HepG2 (cell line): Measurements from ENCODE around the gene ADORA2B.

Experiments used
- BRCA1 ChIP-seq: sonication (generic); formaldehyde crosslinking; IDR thresholded peaks from 2 replicates; pipeline ENCODE4 v1.4.0; 2020; ENCODE audit warnings: missing genetic modification reagents
- CREB1 ChIP-seq, 2 experiments: fragments of 450-650 bp in 1 of 2; IDR thresholded peaks; 2 replicates each; pipeline ENCODE4 v1.6.1; 2016 to 2017; ENCODE audit warnings: control low read depth in 1 of 2, mild to moderate bottlenecking in 1 of 2, missing compliant biosample characterization in 1 of 2, missing genetic modification characterization in 1 of 2
- CTCF ChIP-seq: sonication (generic); formaldehyde crosslinking; IDR thresholded peaks from 2 replicates; pipeline ENCODE4 v1.5.0; 2020; ENCODE audit warnings: mild to moderate bottlenecking, missing genetic modification reagents, moderate library complexity
- ETV6 ChIP-seq: sonication (generic); formaldehyde crosslinking; conservative IDR thresholded peaks from 2 replicates; pipeline ENCODE4 v1.4.0; 2020; ENCODE audit warnings: missing genetic modification reagents
- EZH2 ChIP-seq: conservative IDR thresholded peaks from 2 replicates; pipeline ENCODE4 v1.6.1; 2012; ENCODE audit warnings: mild to moderate bottlenecking, low read depth, low read length, moderate library complexity
- FOXO4 ChIP-seq: sonication (generic); formaldehyde crosslinking; conservative IDR thresholded peaks from 2 replicates; pipeline ENCODE4 v1.8.1; 2023; ENCODE audit warnings: missing genetic modification reagents
- POLR2AphosphoS5 ChIP-seq: IDR thresholded peaks from 2 replicates; pipeline ENCODE4 v1.6.1; 2012; ENCODE audit warnings: low read depth, low read length
- TCF12 ChIP-seq, 2 experiments: fragments of 450-650 bp in 1 of 2; sonication (generic) in 1 of 2; formaldehyde crosslinking in 1 of 2; IDR thresholded peaks; 2 replicates each; pipeline versions ENCODE4 v1.6.1 to v1.8.0; 2017 to 2022; ENCODE audit warnings: antibody characterized with exemption in 1 of 2, mild to moderate bottlenecking in 1 of 2, missing genetic modification reagents in 1 of 2, moderate library complexity in 1 of 2
- ZBTB25 ChIP-seq: IDR thresholded peaks from 2 replicates; pipeline ENCODE4 v1.6.1; 2018; ENCODE audit warnings: missing genetic modification reagents
- ZC3H13 ChIP-seq: sonication (generic); formaldehyde crosslinking; IDR thresholded peaks from 2 replicates; pipeline ENCODE4 v1.8.1; 2023; ENCODE audit warnings: mild to moderate bottlenecking, missing genetic modification reagents, moderate library complexity
- ZFP1 ChIP-seq: IDR thresholded peaks from 2 replicates; pipeline ENCODE4 v1.6.1; 2016
- ZNF780A ChIP-seq: sonication (generic); formaldehyde crosslinking; IDR thresholded peaks from 2 replicates; pipeline ENCODE4 v1.8.0; 2022; ENCODE audit warnings: mild to moderate bottlenecking, missing genetic modification reagents, moderate library complexity
- TF ChIP-seq, protein P1 (sequence below): sonication (generic); formaldehyde crosslinking; IDR thresholded peaks from 2 replicates; pipeline ENCODE4 v1.9.0; 2021; ENCODE audit warnings: missing genetic modification reagents, mild to moderate bottlenecking, borderline replicate concordance

DNA sequence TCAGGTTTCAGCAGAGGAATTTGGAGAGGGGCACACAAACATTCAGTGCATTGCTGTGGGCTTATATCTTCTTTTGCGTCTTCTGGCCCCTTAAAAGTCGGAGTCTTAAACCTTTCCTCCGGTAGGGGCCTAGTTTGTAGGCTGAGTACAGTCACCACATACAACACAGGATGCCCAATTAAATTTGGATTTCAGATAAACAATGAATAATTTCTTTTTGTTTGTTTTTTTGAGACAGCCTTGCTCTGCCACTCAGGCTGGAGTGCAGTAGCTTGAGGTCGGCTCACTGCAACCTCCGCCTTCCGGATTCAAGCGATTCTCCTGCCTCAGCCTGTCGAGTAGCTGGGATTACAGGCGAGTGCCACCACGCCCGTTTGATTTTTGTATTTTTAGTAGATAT lies 26.7 kb upstream of the ADORA2B start:
- TF ChIP-seq ETV6 (CRISPR knock-in tag) (no peak), TCF12 (IDR thresholded peaks at IDR 0.05) (no peak), TCF12 (CRISPR knock-in tag; IDR thresholded peaks at IDR 0.05) (no peak), BRCA1 (CRISPR knock-in tag) (no peak), CTCF (no peak), ZBTB25 (CRISPR knock-in tag) (no peak), ZFP1 (CRISPR knock-in tag) (no peak), EZH2 (no peak), POLR2AphosphoS5 (no peak), ZNF780A (CRISPR knock-in tag) (no peak), ZC3H13 (no peak), CREB1 (IDR thresholded peaks at IDR 0.05) (no peak), CREB1 (CRISPR knock-in tag; IDR thresholded peaks at IDR 0.05) (no peak), FOXO4 (CRISPR knock-in tag) (no peak)
- TF ChIP-seq, protein P1, sequence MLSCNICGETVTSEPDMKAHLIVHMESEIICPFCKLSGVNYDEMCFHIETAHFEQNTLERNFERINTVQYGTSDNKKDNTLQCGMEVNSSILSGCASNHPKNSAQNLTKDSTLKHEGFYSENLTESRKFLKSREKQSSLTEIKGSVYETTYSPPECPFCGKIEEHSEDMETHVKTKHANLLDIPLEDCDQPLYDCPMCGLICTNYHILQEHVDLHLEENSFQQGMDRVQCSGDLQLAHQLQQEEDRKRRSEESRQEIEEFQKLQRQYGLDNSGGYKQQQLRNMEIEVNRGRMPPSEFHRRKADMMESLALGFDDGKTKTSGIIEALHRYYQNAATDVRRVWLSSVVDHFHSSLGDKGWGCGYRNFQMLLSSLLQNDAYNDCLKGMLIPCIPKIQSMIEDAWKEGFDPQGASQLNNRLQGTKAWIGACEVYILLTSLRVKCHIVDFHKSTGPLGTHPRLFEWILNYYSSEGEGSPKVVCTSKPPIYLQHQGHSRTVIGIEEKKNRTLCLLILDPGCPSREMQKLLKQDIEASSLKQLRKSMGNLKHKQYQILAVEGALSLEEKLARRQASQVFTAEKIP: no peak
